Measurements from ENCODE around the gene RNF141.

RNF141 gene

GRCh38 chr11:10575346-10576034 lies 34.5 kb upstream of the RNF141 start:
- Histone ChIP-seq H3K27me3 (ENCODE audit: control insufficient read depth, insufficient read depth, low read length) (no peaks in the 10 kb centered on the region), H3K36me3 (ENCODE audit: control insufficient read depth, insufficient read depth, low read length) (no peaks in the 10 kb centered on the region), H3K4me1 (ENCODE audit: control insufficient read depth, insufficient read depth, low read length) (no peaks in the 10 kb centered on the region), H3K27ac (ENCODE audit: low read length) (no peak overlapping the region), H3K4me3 (ENCODE audit: low read length) (no peak overlapping the region), H3K9me3 (ENCODE audit: control insufficient read depth, insufficient read depth, low read length) (no peaks in the 10 kb centered on the region)
- WGBS (ENCODE audit: insufficient coverage, insufficient read length), result no CpG with 5 or more reads among the region's 3 CpGs
- no peak for DNase-seq (ENCODE audit: low read depth, low spot score)

GRCh38 chr11:10573556-10573955 lies 32.6 kb upstream of the RNF141 start:
- Histone ChIP-seq H3K27me3 (ENCODE audit: control insufficient read depth, insufficient read depth, low read length) (no peaks in the 10 kb centered on the region), H3K36me3 (ENCODE audit: control insufficient read depth, insufficient read depth, low read length) (no peaks in the 10 kb centered on the region)
- WGBS (ENCODE audit: insufficient coverage, insufficient read length), result no CpG with 5 or more reads among the region's 3 CpGs

GRCh38 chr11:10573028-10573427 lies 32.0 kb upstream of the RNF141 start:
- H3K4me1 ChIP-seq (ENCODE audit: control insufficient read depth, insufficient read depth, low read length), result no peaks in the 10 kb centered on the region
- DNase-seq (ENCODE audit: low read depth, low spot score), result no peak

More at GRCh38 chr11:10573556-10573955, 32.6 kb upstream of the RNF141 start:
- H3K4me1 ChIP-seq (ENCODE audit: control insufficient read depth, insufficient read depth, low read length), result no peaks in the 10 kb centered on the region
- H3K9me3 ChIP-seq (ENCODE audit: control insufficient read depth, insufficient read depth, low read length), result no peaks in the 10 kb centered on the region
- H3K4me3 ChIP-seq (ENCODE audit: low read length), result no peak overlapping the region
- DNase-seq (ENCODE audit: low read depth, low spot score), result no peak
- no peak overlapping the region for H3K27ac ChIP-seq (ENCODE audit: low read length)

GRCh38 chr11:10572533-10572932 lies 31.5 kb upstream of the RNF141 start:
- no CpG with 5 or more reads among the region's 2 CpGs for WGBS (ENCODE audit: insufficient coverage, insufficient read length)
- Histone ChIP-seq H3K9me3 (ENCODE audit: control insufficient read depth, insufficient read depth, low read length) (no peaks in the 10 kb centered on the region), H3K4me1 (ENCODE audit: control insufficient read depth, insufficient read depth, low read length) (no peaks in the 10 kb centered on the region), H3K4me3 (ENCODE audit: low read length) (no peak overlapping the region), H3K27me3 (ENCODE audit: control insufficient read depth, insufficient read depth, low read length) (no peaks in the 10 kb centered on the region), H3K36me3 (ENCODE audit: control insufficient read depth, insufficient read depth, low read length) (no peaks in the 10 kb centered on the region), H3K27ac (ENCODE audit: low read length) (no peak overlapping the region)
- DNase-seq (ENCODE audit: low read depth, low spot score), result no peak

More at GRCh38 chr11:10573028-10573427, 32.0 kb upstream of the RNF141 start:
- Histone ChIP-seq H3K9me3 (ENCODE audit: control insufficient read depth, insufficient read depth, low read length) (no peaks in the 10 kb centered on the region), H3K27me3 (ENCODE audit: control insufficient read depth, insufficient read depth, low read length) (no peaks in the 10 kb centered on the region), H3K4me3 (ENCODE audit: low read length) (no peak overlapping the region), H3K27ac (ENCODE audit: low read length) (no peak overlapping the region), H3K36me3 (ENCODE audit: control insufficient read depth, insufficient read depth, low read length) (no peaks in the 10 kb centered on the region)

GRCh38 chr11:10568486-10568941 lies 27.5 kb upstream of the RNF141 start, which contains the start of gene LYVE1:
Gene LYVE1 (minus strand): TSS chr11:10568665. CDS start chr11:10568532, 133 bp downstream.
- Histone ChIP-seq H3K36me3 (ENCODE audit: control insufficient read depth, insufficient read depth, low read length) (no peaks in the 10 kb centered on the region), H3K4me3 (ENCODE audit: low read length) (no peak within 1 kb of the TSS), H3K4me1 (ENCODE audit: control insufficient read depth, insufficient read depth, low read length) (no peaks in the 10 kb centered on the region), H3K27ac (ENCODE audit: low read length) (no peak within 1 kb of the TSS), H3K9me3 (ENCODE audit: control insufficient read depth, insufficient read depth, low read length) (no peaks in the 10 kb centered on the region), H3K27me3 (ENCODE audit: control insufficient read depth, insufficient read depth, low read length) (no peaks in the 10 kb centered on the region)
- no CpG with 5 or more reads among the region's 7 CpGs for WGBS (ENCODE audit: insufficient coverage, insufficient read length)
- no peak for DNase-seq (ENCODE audit: low read depth, low spot score)

- H3K4me1 ChIP-seq (ENCODE audit: control insufficient read depth, insufficient read depth, low read length), result no peaks in the 10 kb centered on the region
- no peaks in the 10 kb centered on the region for H3K27me3 ChIP-seq (ENCODE audit: control insufficient read depth, insufficient read depth, low read length)
- H3K27ac ChIP-seq (ENCODE audit: low read length), result no peak overlapping the region
- DNase-seq (ENCODE audit: low read depth, low spot score), result no peak
- no peaks in the 10 kb centered on the region for H3K36me3 ChIP-seq (ENCODE audit: control insufficient read depth, insufficient read depth, low read length)
- no CpG with 5 or more reads among the region's 2 CpGs for WGBS (ENCODE audit: insufficient coverage, insufficient read length)
- H3K9me3 ChIP-seq (ENCODE audit: control insufficient read depth, insufficient read depth, low read length), result no peaks in the 10 kb centered on the region
- no peak overlapping the region for H3K4me3 ChIP-seq (ENCODE audit: low read length)
Measured at GRCh38 chr11:10567446-10567845, 26.5 kb upstream of the RNF141 start.

GRCh38 chr11:10566257-10566957 lies 25.4 kb upstream of the RNF141 start:
- Histone ChIP-seq H3K27me3 (ENCODE audit: control insufficient read depth, insufficient read depth, low read length) (no peaks in the 10 kb centered on the region), H3K9me3 (ENCODE audit: control insufficient read depth, insufficient read depth, low read length) (no peaks in the 10 kb centered on the region), H3K36me3 (ENCODE audit: control insufficient read depth, insufficient read depth, low read length) (no peaks in the 10 kb centered on the region), H3K27ac (ENCODE audit: low read length) (no peak overlapping the region), H3K4me1 (ENCODE audit: control insufficient read depth, insufficient read depth, low read length) (no peaks in the 10 kb centered on the region), H3K4me3 (ENCODE audit: low read length) (no peak overlapping the region)
- no CpG with 5 or more reads among the region's 6 CpGs for WGBS (ENCODE audit: insufficient coverage, insufficient read length)
- DNase-seq (ENCODE audit: low read depth, low spot score), result no peak

- Histone ChIP-seq H3K9me3 (ENCODE audit: control insufficient read depth, insufficient read depth, low read length) (no peaks in the 10 kb centered on the region), H3K4me1 (ENCODE audit: control insufficient read depth, insufficient read depth, low read length) (no peaks in the 10 kb centered on the region), H3K27ac (ENCODE audit: low read length) (no peak overlapping the region), H3K36me3 (ENCODE audit: control insufficient read depth, insufficient read depth, low read length) (no peaks in the 10 kb centered on the region), H3K27me3 (ENCODE audit: control insufficient read depth, insufficient read depth, low read length) (no peaks in the 10 kb centered on the region), H3K4me3 (ENCODE audit: low read length) (no peak overlapping the region)
- no peak for DNase-seq (ENCODE audit: low read depth, low spot score)
- WGBS (ENCODE audit: insufficient coverage, insufficient read length), result no CpG with 5 or more reads among the region's 4 CpGs
Measured at GRCh38 chr11:10565493-10565892, 24.5 kb upstream of the RNF141 start.

- no peaks in the 10 kb centered on the region for H3K4me1 ChIP-seq (ENCODE audit: control insufficient read depth, insufficient read depth, low read length)
- WGBS (ENCODE audit: insufficient coverage, insufficient read length), result no CpG with 5 or more reads among the region's 1 CpG
- no peaks in the 10 kb centered on the region for H3K27me3 ChIP-seq (ENCODE audit: control insufficient read depth, insufficient read depth, low read length)
- no peak for DNase-seq (ENCODE audit: low read depth, low spot score)
- H3K9me3 ChIP-seq (ENCODE audit: control insufficient read depth, insufficient read depth, low read length), result no peaks in the 10 kb centered on the region
- no peaks in the 10 kb centered on the region for H3K36me3 ChIP-seq (ENCODE audit: control insufficient read depth, insufficient read depth, low read length)
- H3K27ac ChIP-seq (ENCODE audit: low read length), result no peak overlapping the region
- H3K4me3 ChIP-seq (ENCODE audit: low read length), result no peak overlapping the region
Measured at GRCh38 chr11:10564696-10565318, 23.8 kb upstream of the RNF141 start.

- Histone ChIP-seq H3K9me3 (ENCODE audit: control insufficient read depth, insufficient read depth, low read length) (no peaks in the 10 kb centered on the region), H3K36me3 (ENCODE audit: control insufficient read depth, insufficient read depth, low read length) (no peaks in the 10 kb centered on the region), H3K4me3 (ENCODE audit: low read length) (no peak overlapping the region), H3K4me1 (ENCODE audit: control insufficient read depth, insufficient read depth, low read length) (no peaks in the 10 kb centered on the region), H3K27ac (ENCODE audit: low read length) (no peak overlapping the region), H3K27me3 (ENCODE audit: control insufficient read depth, insufficient read depth, low read length) (no peaks in the 10 kb centered on the region)
- no CpG with 5 or more reads among the region's 3 CpGs for WGBS (ENCODE audit: insufficient coverage, insufficient read length)
- DNase-seq (ENCODE audit: low read depth, low spot score), result no peak
Measured at GRCh38 chr11:10564030-10564429, 23.0 kb upstream of the RNF141 start.

Measured in iPS DF 6.9 (cell line).